GM21576 (cell line): ENCODE data around the gene RPA1.

ENCODE experiments used
- ATAC-seq: cut with Tn5 transposase; IDR thresholded peaks from one replicate; pipeline ENCODE4 v1.9.1; 2021; ENCODE audit warnings: mild to moderate bottlenecking, moderate library complexity; ENCODE audit not compliant: unreplicated experiment

The RPA1 gene

GRCh38 chr17:1939981-1940809 is 110.4 kb downstream of the RPA1 start:
- no peak for ATAC-seq

- no peak for ATAC-seq
Measured at GRCh38 chr17:1940810-1941185, 111.0 kb downstream of the RPA1 start.

- no peak for ATAC-seq
Measured at GRCh38 chr17:1941272-1942065, 111.7 kb downstream of the RPA1 start.

- ATAC-seq: no peak
Measured at GRCh38 chr17:1942066-1942365, 112.2 kb downstream of the RPA1 start.

- ATAC-seq: no peak
Measured at GRCh38 chr17:1942666-1943435, 113.0 kb downstream of the RPA1 start.

GRCh38 chr17:1943436-1943831 is 113.6 kb downstream of the RPA1 start:
- no peak for ATAC-seq

- no peak for ATAC-seq
Measured at GRCh38 chr17:1945621-1946020, 115.8 kb downstream of the RPA1 start.

- ATAC-seq: no peak
Measured at GRCh38 chr17:1946021-1946932, 116.5 kb downstream of the RPA1 start.

- no peak for ATAC-seq
Measured at GRCh38 chr17:1947229-1947742, 117.5 kb downstream of the RPA1 start.

GRCh38 chr17:1947743-1948516 is 118.1 kb downstream of the RPA1 start:
- no peak for ATAC-seq

GRCh38 chr17:1948517-1948825 is 118.7 kb downstream of the RPA1 start:
- no peak for ATAC-seq
